Endothelial cell of umbilical vein (primary cell): ENCODE data around the gene NGRN. TPM values are rescaled to one million over a fixed set of nuclear protein-coding genes. Genes with fewer than 3 reads are reported as not detected.

Source experiments
- BruUV-seq: library from RNA; stranded (reverse); fragments of 400-500 nt; replicated peaks from 2 replicates; lab custom pipeline; 2021; lab: Mats Ljungman, UMichigan
- CTCF ChIA-PET: fragments of 300-600, 350-600 bp; sonication (Branson Sonifier 250); formaldehyde crosslinking; loops from one replicate; lab custom pipeline; 2021; ENCODE audit warnings: antibody characterized with exemption, inconsistent platforms; lab: Charles Lee
- POLR2A ChIA-PET: fragments of 300-600, 350-600 bp; sonication (Branson Sonifier 250); formaldehyde crosslinking; loops from one replicate; lab custom pipeline; 2021; ENCODE audit warnings: antibody characterized with exemption, inconsistent platforms; lab: Charles Lee
- DNase-seq: peaks from one replicate; pipeline ENCODE4 v3.0.0-alpha.2; 2011; ENCODE audit warnings: low read depth, low spot score
- FAIRE-seq: peaks from 2 replicates; lab custom pipeline; 2011; peaks lifted over from hg19 to GRCh38; lab: Jason Lieb, UNC
- H2AFZ ChIP-seq: 2 replicates; pipeline ENCODE4 v1.6.0; 2012; ENCODE audit warnings: low read depth, low read length, control low read depth, inconsistent platforms
- H3K27ac ChIP-seq: 2 replicates; pipeline ENCODE4 v1.5.1; 2011; ENCODE audit warnings: low read depth, mild to moderate bottlenecking, control low read depth, low read length, moderate library complexity; ENCODE audit not compliant: insufficient read depth
- H3K27me3 ChIP-seq, 2 experiments: 2 replicates each; pipeline versions ENCODE4 v1.6.0 to v1.6.1; 2011; ENCODE audit warnings: low read length in 2 of 2, mixed read lengths in 1 of 2; ENCODE audit not compliant: control insufficient read depth in 2 of 2, insufficient read depth in 2 of 2
- H3K36me3 ChIP-seq, 2 experiments: 2 replicates in 1 of 2; 3 replicates in 1 of 2; pipeline ENCODE4 v1.5.1; 2011; ENCODE audit warnings: low read length in 2 of 2, mild to moderate bottlenecking in 1 of 2, moderate library complexity in 1 of 2; ENCODE audit not compliant: control insufficient read depth in 2 of 2, insufficient read depth in 2 of 2; ENCODE audit errors: extremely low read depth in 1 of 2
- H3K4me1 ChIP-seq: 3 replicates; pipeline ENCODE4 v1.5.1; 2011; ENCODE audit warnings: mild to moderate bottlenecking, low read length; ENCODE audit not compliant: control insufficient read depth, insufficient read depth; ENCODE audit errors: extremely low read depth
- H3K4me2 ChIP-seq: 2 replicates; pipeline ENCODE4 v1.6.1; 2011; ENCODE audit warnings: low read length, control low read depth, mixed read lengths; ENCODE audit not compliant: insufficient read depth
- H3K4me3 ChIP-seq, 3 experiments: fragments of 200-600 bp in 1 of 3; sonication (generic), shearing (Covaris generic) in 1 of 3; replicated peaks in 1 of 3; 2 replicates each; pipeline ENCODE4 v1.5.1; 2011 to 2016; ENCODE audit warnings: control low read depth in 3 of 3, low read length in 3 of 3, mild to moderate bottlenecking in 2 of 3, inconsistent platforms in 1 of 3, low read depth in 1 of 3, moderate library complexity in 1 of 3; ENCODE audit not compliant: insufficient read depth in 1 of 3
- H3K79me2 ChIP-seq: 2 replicates; pipeline ENCODE4 v1.6.0; 2012; ENCODE audit warnings: low read length, inconsistent platforms; ENCODE audit not compliant: control insufficient read depth, insufficient read depth
- H3K9ac ChIP-seq: replicated peaks from 2 replicates; pipeline ENCODE3; 2011; ENCODE audit warnings: low read length, control low read depth; ENCODE audit not compliant: insufficient read depth; ENCODE audit errors: extremely low read depth
- H3K9me1 ChIP-seq: replicated peaks from 3 replicates; pipeline ENCODE4 v1.6.0; 2011; ENCODE audit warnings: mild to moderate bottlenecking, low read length; ENCODE audit not compliant: control insufficient read depth, insufficient read depth; ENCODE audit errors: extremely low read depth
- H3K9me3 ChIP-seq: replicated peaks from 2 replicates; pipeline ENCODE4 v1.5.1; 2012; ENCODE audit warnings: low read length, inconsistent platforms; ENCODE audit not compliant: control insufficient read depth, insufficient read depth
- H4K20me1 ChIP-seq: replicated peaks from 2 replicates; pipeline ENCODE3; 2011; ENCODE audit warnings: mild to moderate bottlenecking, low read length; ENCODE audit not compliant: control insufficient read depth, insufficient read depth; ENCODE audit errors: extremely low read depth
- CTCF ChIP-seq, 2 donors: IDR thresholded peaks; 1 replicate in 1 of 2; 2 replicates in 1 of 2; pipeline ENCODE4 v1.5.1; 2011; ENCODE audit warnings: low read length in 2 of 2, mild to moderate bottlenecking in 2 of 2, moderate library complexity in 2 of 2, control low read depth in 1 of 2, inconsistent platforms in 1 of 2, low read depth in 1 of 2; ENCODE audit not compliant: insufficient read depth in 1 of 2; ENCODE audit errors: extremely low read depth in 1 of 2
- EZH2 ChIP-seq: IDR thresholded peaks from 2 replicates; pipeline ENCODE4 v1.6.1; 2012; ENCODE audit warnings: borderline replicate concordance, low read depth, mild to moderate bottlenecking, moderate library complexity, low read length, inconsistent platforms; ENCODE audit not compliant: severe bottlenecking
- GATA2 ChIP-seq: IDR thresholded peaks from 2 replicates; pipeline ENCODE4 v1.7.0; 2011; ENCODE audit warnings: low read depth, mild to moderate bottlenecking, moderate library complexity, mixed read lengths, low read length; ENCODE audit not compliant: insufficient read length, insufficient read depth
- JUN ChIP-seq: IDR thresholded peaks from 2 replicates; pipeline ENCODE4 v1.6.1; 2011; ENCODE audit warnings: borderline replicate concordance, low read depth; ENCODE audit not compliant: insufficient read length, insufficient read depth
- MYC ChIP-seq: IDR thresholded peaks from one replicate; pipeline ENCODE4 v1.6.1; 2011; ENCODE audit warnings: mild to moderate bottlenecking, low read depth, low read length
- dilution Hi-C: fragments of 300-500 bp; cut with MboI; formaldehyde crosslinking; loops from one replicate; pipeline ENCODE4 v1.15.0; 2019; ENCODE audit warnings: low sequenced_read_pairs; ENCODE audit not compliant: extremely low pct_ligation_motif_present
- intact Hi-C: fragments of 100-400 bp; cut with micrococcal nuclease; formaldehyde crosslinking; loops from one replicate; pipeline ENCODE4 v1.10.0; 2022
- polyA plus RNA-seq, 4 experiments: library from polyadenylated mRNA; depleted of rRNA in 3 of 4; stranded (reverse) in 3 of 4; unstranded in 1 of 4; fragments of >200 nt; gene quantifications; 2 replicates each; pipeline versions ENCODE4 v1.2.1 to v1.2.3, GENCODE V29; 2011 to 2012; ENCODE audit warnings: missing spikeins in 1 of 4
- total RNA-seq: library from RNA; stranded (reverse); gene quantifications from 2 replicates; pipeline ENCODE4 v1.2.3, GENCODE V29; 2021

The NGRN gene
- total and polyA plus RNA-seq, 2 donors (not counting 3 experiments of a cell fraction or from before 2014, with no cell fraction given), result 28.9 to 56.5 TPM

- Histone ChIP-seq H3K9me3 (no peaks in the 10 kb centered on the region), H3K36me3 (no peaks in the 10 kb centered on the region), H3K4me3 (no peak overlapping the region), H2AFZ (no peak overlapping the region), H4K20me1 (no peaks in the 10 kb centered on the region), H3K9ac (no peak overlapping the region), H3K79me2 (no peaks in the 10 kb centered on the region), H3K27ac (no peak overlapping the region), H3K4me1 (peaks cover 3% of the 10 kb centered on the region), H3K4me2 (no peak overlapping the region), H3K9me1 (no peaks in the 10 kb centered on the region), H3K27me3 (peaks cover 0 to 2% of the 10 kb centered on the region in 2 experiments)
- dilution Hi-C loops, result no loop called here
- ChIA-PET POLR2A (no interaction called here), CTCF (no interaction called here)
- FAIRE-seq, result no peak
- intact Hi-C loops, result no loop called here
- no peak for TF ChIP-seq JUN
- no peak for TF ChIP-seq MYC
- no peak for TF ChIP-seq GATA2
- no peak for TF ChIP-seq EZH2
- no peak for TF ChIP-seq CTCF (IDR thresholded peaks at IDR 0.05; ENCODE audit: extremely low read depth in 1 of 2, insufficient read depth in 1 of 2, low read depth in 1 of 2, low read length in 2 of 2)
- BruUV-seq, result no TSS peak
- peak; percentile 65 for DNase-seq
Observed at GRCh38 chr15:90315278-90315982, 50.0 kb downstream of the NGRN start.
